Naive thymus-derived CD8-positive, alpha-beta T cell (primary cell): ENCODE measurements around the gene GRN. TPM values are rescaled to one million over a fixed set of nuclear protein-coding genes. Genes with fewer than 3 reads are reported as not detected.

Source experiments
- ATAC-seq, 2 donors: fragments of 150-1000 bp; cut with Tn5 transposase in 1 of 2; sonication (Bioruptor Pico), chemical (Tn5 transposase) in 1 of 2; 1 replicate in 1 of 2; 2 replicates in 1 of 2; pipeline ENCODE4 v1.10.0; 2021; ENCODE audit warnings: mild to moderate bottlenecking in 2 of 2, moderate library complexity in 2 of 2
- POLR2A ChIA-PET: fragments of 350-600 bp; sonication (Branson Sonifier 250); formaldehyde crosslinking; loops from one replicate; lab custom pipeline; 2021; ENCODE audit warnings: antibody characterized with exemption; lab: Charles Lee
- DNase-seq, 10 donors: peaks; one replicate each; pipeline versions ENCODE4 v3.0.0 to v3.0.0-alpha.2; 2020 to 2022
- H3K27ac Mint-ChIP-seq, 10 donors: one replicate each; pipeline ENCODE4 v1.8.0; 2020 to 2022; ENCODE audit warnings: mild to moderate bottlenecking in 10 of 10, mixed read lengths in 10 of 10, moderate library complexity in 4 of 10, inconsistent platforms in 1 of 10
- H3K27me3 Mint-ChIP-seq, 5 donors: one replicate each; pipeline ENCODE4 v1.8.0; 2021 to 2022; ENCODE audit warnings: mixed read lengths in 5 of 5
- H3K36me3 Mint-ChIP-seq, 3 donors: one replicate each; pipeline ENCODE4 v1.8.0; 2020 to 2022; ENCODE audit warnings: mixed read lengths in 3 of 3, mild to moderate bottlenecking in 2 of 3, inconsistent platforms in 1 of 3
- H3K4me1 Mint-ChIP-seq, 4 donors: one replicate each; pipeline ENCODE4 v1.8.0; 2021 to 2022; ENCODE audit warnings: mixed read lengths in 4 of 4
- H3K4me3 Mint-ChIP-seq, 10 donors: one replicate each; pipeline ENCODE4 v1.8.0; 2020 to 2022; ENCODE audit warnings: mild to moderate bottlenecking in 10 of 10, mixed read lengths in 10 of 10, moderate library complexity in 6 of 10, inconsistent platforms in 1 of 10
- H3K9me3 Mint-ChIP-seq, 9 donors: one replicate each; pipeline ENCODE4 v1.8.0; 2020 to 2022; ENCODE audit warnings: mixed read lengths in 9 of 9, mild to moderate bottlenecking in 3 of 9, inconsistent platforms in 1 of 9, moderate library complexity in 1 of 9
- polyA plus RNA-seq, 3 donors: library from polyadenylated mRNA; unstranded; fragments of 300-500 nt; fragmentation: Illumina TruSeq; gene quantifications; one replicate each; pipeline ENCODE4 v1.2.3, GENCODE V29; 2021
- total RNA-seq, 8 experiments: library from RNA in 2 of 8; stranded (reverse) in 2 of 8; gene quantifications; one replicate each; pipeline ENCODE4 v1.2.3 and lab custom pipeline; 2021 to 2026

GRN gene
- total and polyA plus RNA-seq, 5 experiments from 2014 or later, result 24.8 to 43.7 (median 33.5) TPM

DNA sequence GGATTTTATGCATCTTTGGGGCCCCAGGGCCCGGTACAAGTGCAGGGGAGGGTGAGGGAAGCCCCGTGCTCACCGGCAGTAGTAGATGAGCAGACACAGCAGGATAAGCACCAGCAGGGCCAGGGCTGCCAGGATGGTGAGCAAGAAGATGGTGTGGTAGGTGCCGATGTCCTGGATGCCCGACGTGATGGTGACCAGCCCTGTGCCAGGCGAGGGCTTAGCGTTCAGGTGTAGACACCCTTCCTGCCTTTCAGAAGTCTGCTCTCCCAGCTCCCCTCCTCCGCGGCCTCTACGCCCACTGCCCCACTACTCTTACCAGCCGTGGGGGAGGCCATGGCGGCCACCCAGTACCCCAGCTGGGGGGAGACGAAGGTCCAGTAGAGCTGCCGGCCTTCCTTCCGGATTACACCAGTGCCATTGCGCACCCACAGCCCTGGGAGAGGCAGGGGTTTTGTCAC, 10.6 kb downstream of the GRN start:
- H3K27me3 Mint-ChIP-seq, result no peaks in the 10 kb centered on the region
- ATAC-seq (no peak), DNase-seq (no peak)
- POLR2A ChIA-PET, result interaction anchor here (0.9 to 2.8 kb wide), 3 partner anchors 25 to 158 kb away, joined by 3 to 10 read pairs (median 4); no protein-coding TSS in a partner anchor
- H3K27ac Mint-ChIP-seq, result peak overlapping the region in 2 of 10 donors; percentile 31 to 45
- H3K36me3 Mint-ChIP-seq, result peaks cover 0 to 3% (median 0%) of the 10 kb centered on the region in 3 donors
- peaks cover 9 to 24% (median 13%) of the 10 kb centered on the region in 4 donors for H3K4me1 Mint-ChIP-seq
- H3K4me3 Mint-ChIP-seq, result peak overlapping the region in 4 of 10 donors; percentile 18 to 76 (median 42)
- H3K9me3 Mint-ChIP-seq, result no peaks in the 10 kb centered on the region

DNA sequence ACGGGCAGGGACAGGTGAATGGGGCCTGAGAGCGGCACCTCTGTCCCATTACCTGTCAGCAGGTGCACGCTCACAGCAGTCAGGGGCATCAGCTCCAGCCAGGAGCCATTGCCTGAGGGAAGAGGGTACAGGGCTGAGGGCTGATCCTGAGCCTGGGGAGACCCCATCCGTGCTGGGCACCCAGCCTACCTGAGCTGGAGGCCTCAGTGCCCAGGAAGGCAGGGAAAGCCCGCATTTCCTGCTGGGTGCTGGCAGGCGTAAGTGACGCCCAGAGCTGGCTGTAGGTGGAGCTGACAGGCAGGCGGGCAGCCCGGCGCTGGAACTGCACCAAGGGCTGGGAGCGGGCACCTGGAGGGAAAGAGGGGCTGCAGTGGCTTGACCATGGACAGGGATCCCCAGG, 11.1 kb downstream of the GRN start:
- peak overlapping the region in 3 of 10 donors; percentile 5 to 56 (median 33) for H3K4me3 Mint-ChIP-seq
- H3K27me3 Mint-ChIP-seq, result no peaks in the 10 kb centered on the region
- DNase-seq, result no peak
- peaks cover 0 to 3% (median 0%) of the 10 kb centered on the region in 3 donors for H3K36me3 Mint-ChIP-seq
- no peaks in the 10 kb centered on the region for H3K9me3 Mint-ChIP-seq
- no peak overlapping the region for H3K27ac Mint-ChIP-seq
- H3K4me1 Mint-ChIP-seq, result peaks cover 8 to 22% (median 12%) of the 10 kb centered on the region in 4 donors
- ATAC-seq, result no peak
- POLR2A ChIA-PET, result no interaction called here

DNA sequence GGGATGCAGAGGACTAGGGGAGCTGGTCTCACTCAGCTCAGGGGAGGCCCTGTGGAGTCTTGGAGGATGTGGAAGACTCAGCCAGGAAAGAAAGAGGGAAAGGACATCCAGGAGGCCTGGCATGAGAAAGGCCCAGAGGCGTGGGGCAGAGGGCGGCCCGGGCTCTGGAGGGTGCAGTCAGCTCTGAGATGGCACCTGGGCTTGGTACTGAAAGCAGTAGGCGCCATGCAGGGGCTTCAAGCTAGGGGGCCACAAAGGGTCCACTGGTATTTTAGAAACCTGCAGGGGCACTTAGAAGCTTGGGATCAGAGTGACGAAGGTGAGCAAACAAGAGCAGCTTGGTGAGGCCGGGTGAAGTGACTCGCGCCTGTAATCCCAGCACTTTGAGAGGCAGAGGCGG, 13.0 kb downstream of the GRN start:
- POLR2A ChIA-PET, result no interaction called here
- peak overlapping the region in 1 of 10 donors; percentile 47 for H3K27ac Mint-ChIP-seq

DNA sequence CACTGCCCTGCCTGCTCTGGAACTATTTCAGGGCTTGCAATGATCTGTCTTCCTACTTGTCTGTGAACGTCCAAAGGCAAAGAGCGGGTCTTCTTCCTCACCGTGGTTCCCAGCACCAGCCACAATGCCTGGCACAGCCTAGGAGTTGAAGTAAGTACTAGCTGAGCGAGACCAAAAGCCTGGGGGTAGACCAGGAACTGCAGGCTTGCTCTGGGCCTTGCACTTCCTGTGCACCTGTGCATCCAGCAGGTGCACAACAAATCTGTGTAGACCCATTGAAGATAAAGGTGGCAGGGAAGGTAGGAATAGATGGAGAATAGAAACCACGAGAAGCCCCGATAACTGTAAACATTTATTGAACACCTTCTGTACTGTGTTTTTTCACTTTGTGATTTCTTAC, 13.9 kb downstream of the GRN start:
- no peak for ATAC-seq
- Mint-ChIP-seq H3K36me3 (no peaks in the 10 kb centered on the region), H3K9me3 (no peaks in the 10 kb centered on the region), H3K27me3 (peaks cover 0 to 5% (median 0%) of the 10 kb centered on the region in 5 donors), H3K4me1 (peaks cover 8 to 17% (median 9%) of the 10 kb centered on the region in 4 donors), H3K4me3 (peak overlapping the region in 1 of 10 donors; percentile 54), H3K27ac (peak overlapping the region in 4 of 10 donors; percentile 24 to 61 (median 42))
- DNase-seq, result no peak
- POLR2A ChIA-PET, result interaction anchor here (0.8 kb wide), 1 partner anchor 32 kb away, joined by 3 read pairs; no protein-coding TSS in a partner anchor

More for the DNA sequence above, 13.0 kb downstream of the GRN start:
- peaks cover 8 to 20% (median 10%) of the 10 kb centered on the region in 4 donors for H3K4me1 Mint-ChIP-seq
- ATAC-seq, result no peak
- no peaks in the 10 kb centered on the region for H3K9me3 Mint-ChIP-seq
- H3K4me3 Mint-ChIP-seq, result no peak overlapping the region
- H3K27me3 Mint-ChIP-seq, result peaks cover 0 to 5% (median 0%) of the 10 kb centered on the region in 5 donors
- no peaks in the 10 kb centered on the region for H3K36me3 Mint-ChIP-seq
- DNase-seq, result no peak

DNA sequence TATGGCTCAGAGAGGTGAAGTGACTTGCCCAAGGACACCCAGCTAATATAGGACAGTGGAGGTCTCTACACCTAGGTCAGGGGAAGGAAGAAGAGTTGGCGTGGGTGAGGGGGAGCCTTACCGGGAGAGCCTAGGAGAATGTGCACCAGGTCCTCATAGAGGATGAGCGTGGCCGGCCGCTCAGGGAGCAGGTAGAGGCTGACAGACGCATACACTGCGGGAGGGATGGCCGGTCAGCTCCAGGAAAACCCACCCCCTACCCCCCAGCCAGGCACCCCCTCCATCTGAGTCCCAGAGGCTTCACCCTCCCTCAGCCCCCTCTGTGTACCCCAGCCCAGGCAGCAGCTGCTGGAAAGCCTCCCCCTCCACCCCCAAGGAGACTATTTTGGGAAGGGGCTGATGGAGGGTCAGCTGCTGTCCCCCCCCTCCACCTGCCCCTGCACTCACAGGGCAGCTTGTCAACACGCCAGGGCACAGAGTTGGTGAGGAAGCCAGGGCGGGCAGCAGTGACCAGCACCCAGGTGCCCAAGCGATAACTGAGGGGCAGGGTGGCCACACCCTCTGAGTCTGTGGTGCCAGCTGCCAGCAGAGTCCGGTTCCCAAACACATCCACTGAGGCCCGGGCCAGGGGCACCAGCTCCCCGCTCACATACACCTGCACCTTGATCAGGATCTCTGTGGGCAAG, 14.5 kb downstream of the GRN start:
- Mint-ChIP-seq H3K4me1 (peaks cover 8 to 17% (median 9%) of the 10 kb centered on the region in 4 donors), H3K27ac (no peak overlapping the region), H3K36me3 (no peaks in the 10 kb centered on the region), H3K9me3 (no peaks in the 10 kb centered on the region), H3K4me3 (no peak overlapping the region), H3K27me3 (peaks cover 0 to 5% (median 0%) of the 10 kb centered on the region in 5 donors)
- DNase-seq (no peak), ATAC-seq (no peak)
- POLR2A ChIA-PET, result interaction anchor here (0.5 to 0.8 kb wide), 2 partner anchors 33 to 303 kb away, joined by 3 read pairs; no protein-coding TSS in a partner anchor

- peaks cover 8 to 15% (median 9%) of the 10 kb centered on the region in 4 donors for H3K4me1 Mint-ChIP-seq
- no peaks in the 10 kb centered on the region for H3K36me3 Mint-ChIP-seq
- H3K27ac Mint-ChIP-seq, result no peak overlapping the region
- no peaks in the 10 kb centered on the region for H3K9me3 Mint-ChIP-seq
- POLR2A ChIA-PET, result no interaction called here
- no peak overlapping the region for H3K4me3 Mint-ChIP-seq
- DNase-seq (no peak), ATAC-seq (no peak)
- peaks cover 0 to 7% (median 5%) of the 10 kb centered on the region in 5 donors for H3K27me3 Mint-ChIP-seq
Observed at GRCh38 chr17:44360144-44360533, 15.0 kb downstream of the GRN start.

DNA sequence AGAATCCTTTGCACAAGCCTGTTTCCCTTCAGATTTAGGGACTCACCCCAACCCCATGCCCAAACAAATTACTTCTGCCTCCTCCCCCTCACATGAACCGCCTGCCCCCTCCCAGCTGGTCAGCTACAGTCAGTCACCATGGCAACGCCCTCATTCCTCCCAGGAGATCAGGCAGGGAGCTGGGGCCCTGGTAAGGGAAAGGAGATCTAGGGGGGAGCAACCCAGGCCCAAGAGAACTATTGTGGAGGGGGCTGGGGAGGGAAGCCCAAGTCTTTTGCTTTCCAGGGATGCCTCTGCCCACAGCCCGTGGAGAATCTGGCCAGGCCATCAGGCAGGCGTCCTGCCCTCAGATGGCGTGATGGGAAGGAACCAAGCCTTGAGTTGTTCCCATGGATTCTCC, 15.7 kb downstream of the GRN start:
- H3K27ac Mint-ChIP-seq, result no peak overlapping the region
- ATAC-seq (no peak), DNase-seq (peak in 1 of 10 donors; percentile 28)
- H3K4me3 Mint-ChIP-seq, result no peak overlapping the region
- POLR2A ChIA-PET, result no interaction called here
- no peaks in the 10 kb centered on the region for H3K9me3 Mint-ChIP-seq
- no peaks in the 10 kb centered on the region for H3K36me3 Mint-ChIP-seq
- peaks cover 0 to 12% (median 5%) of the 10 kb centered on the region in 5 donors for H3K27me3 Mint-ChIP-seq
- peaks cover 8 to 13% (median 9%) of the 10 kb centered on the region in 4 donors for H3K4me1 Mint-ChIP-seq

DNA sequence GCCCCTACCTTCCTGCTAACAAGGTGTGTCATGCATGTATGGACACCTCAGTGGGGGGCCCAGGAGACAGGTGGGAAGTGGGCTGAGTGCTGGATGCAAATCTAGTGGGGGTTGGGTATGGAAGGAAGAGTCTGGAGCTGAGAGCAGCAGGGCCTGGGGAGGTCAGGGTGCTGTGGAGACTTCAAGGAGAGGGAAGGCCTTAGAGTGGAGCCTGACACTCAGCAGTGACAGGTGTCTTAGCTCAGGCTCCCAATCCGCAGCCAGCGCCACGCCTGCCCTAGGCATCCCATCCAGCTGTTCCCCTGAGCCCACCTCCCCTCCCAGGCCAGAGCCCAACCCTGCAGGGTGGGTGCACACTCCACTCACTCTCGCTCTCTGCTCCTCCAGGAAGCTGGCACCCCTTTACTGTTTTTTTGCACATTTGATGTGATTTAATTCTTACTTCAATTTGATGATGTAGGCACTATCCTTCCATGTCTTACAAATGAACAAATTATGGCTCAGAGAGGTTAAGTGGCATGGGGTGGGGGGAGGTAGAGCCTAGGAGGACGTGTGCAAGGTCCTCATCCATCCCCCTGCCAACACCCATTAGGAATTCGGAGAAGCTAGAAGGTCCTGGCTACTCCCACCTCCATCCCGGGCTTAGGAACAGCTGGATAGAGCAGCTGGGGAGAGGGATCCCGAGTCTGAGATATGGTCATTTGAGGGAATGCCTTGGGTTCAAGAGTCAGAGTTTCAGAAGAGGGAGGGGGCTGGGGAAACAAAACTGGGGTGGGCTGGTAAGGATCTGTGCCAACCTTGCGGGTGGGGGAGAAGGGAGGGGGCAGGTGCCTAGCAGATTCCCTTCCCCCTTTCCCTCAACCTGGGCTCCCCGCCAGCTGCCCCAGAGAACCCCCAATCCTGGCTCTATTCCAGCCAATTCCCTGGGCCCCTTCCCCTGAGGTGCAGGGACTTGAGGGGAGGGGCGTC, 16.5 kb downstream of the GRN start:
- no peaks in the 10 kb centered on the region for H3K9me3 Mint-ChIP-seq
- H3K4me3 Mint-ChIP-seq, result peak overlapping the region in 3 of 10 donors; percentile 1 to 75 (median 5)
- no peak for ATAC-seq
- H3K4me1 Mint-ChIP-seq, result peaks cover 8 to 13% (median 9%) of the 10 kb centered on the region in 4 donors
- H3K36me3 Mint-ChIP-seq, result no peaks in the 10 kb centered on the region
- POLR2A ChIA-PET, result interaction anchor here (2.0 kb wide), 1 partner anchor 8 kb away, joined by 10 read pairs; no protein-coding TSS in a partner anchor
- peak overlapping the region in 2 of 10 donors; percentile 10 to 56 for H3K27ac Mint-ChIP-seq
- peaks cover 0 to 18% (median 7%) of the 10 kb centered on the region in 5 donors for H3K27me3 Mint-ChIP-seq
- peak in 1 of 10 donors; percentile 54 for DNase-seq

DNA sequence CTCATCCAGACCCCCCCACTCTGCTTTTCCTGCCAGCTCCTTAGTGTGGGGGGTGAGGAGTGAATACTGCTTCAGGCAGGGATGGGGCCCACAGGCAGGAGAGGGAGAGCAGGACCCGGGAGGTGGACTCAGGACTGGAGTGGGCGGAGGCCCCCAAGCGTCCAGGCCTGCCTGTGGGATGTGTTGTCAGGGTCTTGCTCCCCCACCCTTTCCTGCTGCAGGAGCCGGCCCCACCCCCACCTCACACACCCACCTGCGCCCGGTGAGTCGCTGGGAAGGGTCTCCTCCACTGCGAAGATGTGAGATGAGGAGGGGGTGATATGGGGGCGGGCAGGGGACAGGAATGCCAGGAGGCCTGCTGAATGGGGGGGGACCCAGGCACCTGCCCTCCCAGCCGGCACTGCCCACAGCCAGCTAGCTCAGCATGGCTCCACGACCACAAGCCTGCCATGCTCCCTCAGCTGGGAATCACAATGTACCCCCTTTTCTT, 17.4 kb downstream of the GRN start:
- H3K36me3 Mint-ChIP-seq, result no peaks in the 10 kb centered on the region
- DNase-seq (peak in 1 of 10 donors; percentile 55), ATAC-seq (no peak)
- peak overlapping the region in 7 of 10 donors; percentile 12 to 72 (median 43) for H3K4me3 Mint-ChIP-seq
- H3K27me3 Mint-ChIP-seq, result peaks cover 0 to 21% (median 7%) of the 10 kb centered on the region in 5 donors
- peaks cover 8 to 13% (median 9%) of the 10 kb centered on the region in 4 donors for H3K4me1 Mint-ChIP-seq
- H3K27ac Mint-ChIP-seq, result no peak overlapping the region
- POLR2A ChIA-PET, result interaction anchor here (0.5 to 2.0 kb wide), 2 partner anchors 9 to 140 kb away, joined by 3 to 10 read pairs; no protein-coding TSS in a partner anchor
- no peaks in the 10 kb centered on the region for H3K9me3 Mint-ChIP-seq

DNA sequence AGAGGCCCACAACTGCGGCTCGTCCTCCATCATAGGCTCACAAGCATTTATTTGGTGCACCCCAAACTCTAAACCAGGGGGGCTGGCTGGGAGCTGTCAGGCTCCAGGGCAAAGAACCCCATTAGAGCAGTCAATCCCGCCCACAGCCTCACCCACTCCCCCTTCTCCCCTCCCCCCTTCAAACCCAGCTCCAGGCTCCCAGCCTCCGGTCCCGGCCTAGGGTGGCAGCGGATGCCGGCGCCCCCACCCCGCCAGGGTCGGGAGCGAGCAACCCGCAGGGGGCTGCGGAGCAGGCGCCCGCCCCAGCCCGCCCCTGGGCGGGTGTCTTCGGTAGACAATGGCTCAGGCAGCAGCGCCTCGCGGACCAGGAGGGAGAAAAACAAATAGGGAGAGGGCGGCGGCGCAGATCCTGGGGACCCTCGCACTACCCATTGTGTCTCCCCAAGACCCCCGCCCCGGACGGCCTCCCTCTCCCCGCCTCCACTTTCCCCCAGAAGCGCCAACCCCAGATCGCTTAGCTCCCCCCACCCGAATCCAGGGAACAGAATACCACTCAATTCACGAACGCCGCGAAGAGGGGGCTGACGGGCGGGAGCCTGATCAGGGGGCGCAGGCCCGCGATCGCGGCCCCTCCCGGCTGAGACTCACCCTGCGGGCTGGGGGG, 18.0 kb downstream of the GRN start:
- Mint-ChIP-seq H3K36me3 (no peaks in the 10 kb centered on the region), H3K9me3 (no peaks in the 10 kb centered on the region), H3K27me3 (peaks cover 3 to 27% (median 7%) of the 10 kb centered on the region in 5 donors), H3K4me3 (peak overlapping the region; percentile 69 to 82 (median 72)), H3K27ac (no peak overlapping the region), H3K4me1 (peaks cover 8 to 13% (median 10%) of the 10 kb centered on the region in 4 donors)
- DNase-seq (peak in 3 of 10 donors; percentile 9 to 33 (median 20)), ATAC-seq (peak; percentile 45 to 46)
- POLR2A ChIA-PET, result interaction anchor here (2.0 kb wide), 1 partner anchor 10 kb away, joined by 10 read pairs; no protein-coding TSS in a partner anchor

GRCh38 chr17:44363613-44364159, 18.6 kb downstream of the GRN start, which contains the start of gene FAM171A2:
Gene FAM171A2, minus strand, starts transcription at chr17:44363853. Its CDS starts 139 bp downstream, at chr17:44363714.
- DNase-seq, result peak; percentile 50 to 80 (median 72)
- Mint-ChIP-seq H3K27ac (no peak within 1 kb of the TSS), H3K4me1 (peaks cover 8 to 11% (median 8%) of the 10 kb centered on the region in 4 donors), H3K36me3 (no peaks in the 10 kb centered on the region), H3K27me3 (peaks cover 3 to 31% (median 11%) of the 10 kb centered on the region in 5 donors), H3K9me3 (no peaks in the 10 kb centered on the region), H3K4me3 (peak within 1 kb of the TSS; percentile 72 to 87 (median 80))
- ATAC-seq, result peak; percentile 89 to 91
- POLR2A ChIA-PET, result interaction anchor here (2.0 kb wide), 1 partner anchor 10 kb away, joined by 10 read pairs; no protein-coding TSS in a partner anchor
